ENCODE results near the gene EIF4E.

DNA sequence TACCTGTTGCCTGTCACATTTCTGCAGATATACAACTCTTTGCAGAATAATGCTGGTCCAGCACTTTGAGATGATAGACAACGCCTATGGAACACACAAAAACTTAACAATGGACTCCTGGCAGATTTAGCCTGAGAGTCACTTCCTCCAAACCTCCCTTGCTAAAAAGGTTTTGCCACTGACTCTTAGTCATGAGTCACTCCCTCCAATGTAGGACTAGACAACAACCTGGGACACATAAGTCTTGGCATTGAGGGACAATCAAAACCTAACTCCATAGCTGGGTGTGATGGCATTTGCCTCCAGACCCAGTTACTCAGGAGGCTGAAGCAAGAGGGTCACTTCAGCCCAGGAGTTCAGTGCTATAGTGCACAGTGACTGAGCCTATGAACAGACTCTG lies 22.0 kb upstream of the EIF4E start:
- TF ChIP-seq, protein P1, sequence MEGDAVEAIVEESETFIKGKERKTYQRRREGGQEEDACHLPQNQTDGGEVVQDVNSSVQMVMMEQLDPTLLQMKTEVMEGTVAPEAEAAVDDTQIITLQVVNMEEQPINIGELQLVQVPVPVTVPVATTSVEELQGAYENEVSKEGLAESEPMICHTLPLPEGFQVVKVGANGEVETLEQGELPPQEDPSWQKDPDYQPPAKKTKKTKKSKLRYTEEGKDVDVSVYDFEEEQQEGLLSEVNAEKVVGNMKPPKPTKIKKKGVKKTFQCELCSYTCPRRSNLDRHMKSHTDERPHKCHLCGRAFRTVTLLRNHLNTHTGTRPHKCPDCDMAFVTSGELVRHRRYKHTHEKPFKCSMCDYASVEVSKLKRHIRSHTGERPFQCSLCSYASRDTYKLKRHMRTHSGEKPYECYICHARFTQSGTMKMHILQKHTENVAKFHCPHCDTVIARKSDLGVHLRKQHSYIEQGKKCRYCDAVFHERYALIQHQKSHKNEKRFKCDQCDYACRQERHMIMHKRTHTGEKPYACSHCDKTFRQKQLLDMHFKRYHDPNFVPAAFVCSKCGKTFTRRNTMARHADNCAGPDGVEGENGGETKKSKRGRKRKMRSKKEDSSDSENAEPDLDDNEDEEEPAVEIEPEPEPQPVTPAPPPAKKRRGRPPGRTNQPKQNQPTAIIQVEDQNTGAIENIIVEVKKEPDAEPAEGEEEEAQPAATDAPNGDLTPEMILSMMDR (IDR thresholded peaks at IDR 0.05): no peak
- TF ChIP-seq POLR2A (IDR thresholded peaks at IDR 0.05) (no peak), POLR2AphosphoS5 (IDR thresholded peaks at IDR 0.05) (no peak)

All from upper lobe of left lung (tissue), 4 donors.